Endothelial cell of umbilical vein (primary cell): ENCODE data around the gene ATP1B2. TPM values are rescaled to one million over a fixed set of nuclear protein-coding genes. Genes with fewer than 3 reads are reported as not detected.

Experiments used
- BruUV-seq: library from RNA; stranded (reverse); fragments of 400-500 nt; replicated peaks from 2 replicates; lab custom pipeline; 2021; lab: Mats Ljungman, UMichigan
- CTCF ChIA-PET: fragments of 300-600, 350-600 bp; sonication (Branson Sonifier 250); formaldehyde crosslinking; loops from one replicate; lab custom pipeline; 2021; ENCODE audit warnings: antibody characterized with exemption, inconsistent platforms; lab: Charles Lee
- POLR2A ChIA-PET: fragments of 300-600, 350-600 bp; sonication (Branson Sonifier 250); formaldehyde crosslinking; loops from one replicate; lab custom pipeline; 2021; ENCODE audit warnings: antibody characterized with exemption, inconsistent platforms; lab: Charles Lee
- DNase-seq: peaks from one replicate; pipeline ENCODE4 v3.0.0-alpha.2; 2011; ENCODE audit warnings: low read depth, low spot score
- FAIRE-seq: peaks from 2 replicates; lab custom pipeline; 2011; peaks lifted over from hg19 to GRCh38; lab: Jason Lieb, UNC
- H2AFZ ChIP-seq: 2 replicates; pipeline ENCODE4 v1.6.0; 2012; ENCODE audit warnings: low read depth, low read length, control low read depth, inconsistent platforms
- H3K27ac ChIP-seq: 2 replicates; pipeline ENCODE4 v1.5.1; 2011; ENCODE audit warnings: low read depth, mild to moderate bottlenecking, control low read depth, low read length, moderate library complexity; ENCODE audit not compliant: insufficient read depth
- H3K27me3 ChIP-seq, 2 experiments: 2 replicates each; pipeline versions ENCODE4 v1.6.0 to v1.6.1; 2011; ENCODE audit warnings: low read length in 2 of 2, mixed read lengths in 1 of 2; ENCODE audit not compliant: control insufficient read depth in 2 of 2, insufficient read depth in 2 of 2
- H3K36me3 ChIP-seq, 2 experiments: 2 replicates in 1 of 2; 3 replicates in 1 of 2; pipeline ENCODE4 v1.5.1; 2011; ENCODE audit warnings: low read length in 2 of 2, mild to moderate bottlenecking in 1 of 2, moderate library complexity in 1 of 2; ENCODE audit not compliant: control insufficient read depth in 2 of 2, insufficient read depth in 2 of 2; ENCODE audit errors: extremely low read depth in 1 of 2
- H3K4me1 ChIP-seq: 3 replicates; pipeline ENCODE4 v1.5.1; 2011; ENCODE audit warnings: mild to moderate bottlenecking, low read length; ENCODE audit not compliant: control insufficient read depth, insufficient read depth; ENCODE audit errors: extremely low read depth
- H3K4me2 ChIP-seq: 2 replicates; pipeline ENCODE4 v1.6.1; 2011; ENCODE audit warnings: low read length, control low read depth, mixed read lengths; ENCODE audit not compliant: insufficient read depth
- H3K4me3 ChIP-seq, 3 experiments: fragments of 200-600 bp in 1 of 3; sonication (generic), shearing (Covaris generic) in 1 of 3; replicated peaks in 1 of 3; 2 replicates each; pipeline ENCODE4 v1.5.1; 2011 to 2016; ENCODE audit warnings: control low read depth in 3 of 3, low read length in 3 of 3, mild to moderate bottlenecking in 2 of 3, inconsistent platforms in 1 of 3, low read depth in 1 of 3, moderate library complexity in 1 of 3; ENCODE audit not compliant: insufficient read depth in 1 of 3
- H3K79me2 ChIP-seq: 2 replicates; pipeline ENCODE4 v1.6.0; 2012; ENCODE audit warnings: low read length, inconsistent platforms; ENCODE audit not compliant: control insufficient read depth, insufficient read depth
- H3K9ac ChIP-seq: replicated peaks from 2 replicates; pipeline ENCODE3; 2011; ENCODE audit warnings: low read length, control low read depth; ENCODE audit not compliant: insufficient read depth; ENCODE audit errors: extremely low read depth
- H3K9me1 ChIP-seq: replicated peaks from 3 replicates; pipeline ENCODE4 v1.6.0; 2011; ENCODE audit warnings: mild to moderate bottlenecking, low read length; ENCODE audit not compliant: control insufficient read depth, insufficient read depth; ENCODE audit errors: extremely low read depth
- H3K9me3 ChIP-seq: replicated peaks from 2 replicates; pipeline ENCODE4 v1.5.1; 2012; ENCODE audit warnings: low read length, inconsistent platforms; ENCODE audit not compliant: control insufficient read depth, insufficient read depth
- H4K20me1 ChIP-seq: replicated peaks from 2 replicates; pipeline ENCODE3; 2011; ENCODE audit warnings: mild to moderate bottlenecking, low read length; ENCODE audit not compliant: control insufficient read depth, insufficient read depth; ENCODE audit errors: extremely low read depth
- CTCF ChIP-seq, 2 donors: IDR thresholded peaks; 1 replicate in 1 of 2; 2 replicates in 1 of 2; pipeline ENCODE4 v1.5.1; 2011; ENCODE audit warnings: low read length in 2 of 2, mild to moderate bottlenecking in 2 of 2, moderate library complexity in 2 of 2, control low read depth in 1 of 2, inconsistent platforms in 1 of 2, low read depth in 1 of 2; ENCODE audit not compliant: insufficient read depth in 1 of 2; ENCODE audit errors: extremely low read depth in 1 of 2
- EZH2 ChIP-seq: IDR thresholded peaks from 2 replicates; pipeline ENCODE4 v1.6.1; 2012; ENCODE audit warnings: borderline replicate concordance, low read depth, mild to moderate bottlenecking, moderate library complexity, low read length, inconsistent platforms; ENCODE audit not compliant: severe bottlenecking
- FOS ChIP-seq: IDR thresholded peaks from 2 replicates; pipeline ENCODE4 v1.6.1; 2011; ENCODE audit warnings: mild to moderate bottlenecking, low read length, moderate library complexity, borderline replicate concordance; ENCODE audit not compliant: insufficient read depth
- GATA2 ChIP-seq: IDR thresholded peaks from 2 replicates; pipeline ENCODE4 v1.7.0; 2011; ENCODE audit warnings: low read depth, mild to moderate bottlenecking, moderate library complexity, mixed read lengths, low read length; ENCODE audit not compliant: insufficient read length, insufficient read depth
- JUN ChIP-seq: IDR thresholded peaks from 2 replicates; pipeline ENCODE4 v1.6.1; 2011; ENCODE audit warnings: borderline replicate concordance, low read depth; ENCODE audit not compliant: insufficient read length, insufficient read depth
- MAX ChIP-seq: IDR thresholded peaks from 2 replicates; pipeline ENCODE4 v1.6.1; 2011; ENCODE audit not compliant: insufficient read depth, insufficient read length
- MYC ChIP-seq: IDR thresholded peaks from one replicate; pipeline ENCODE4 v1.6.1; 2011; ENCODE audit warnings: mild to moderate bottlenecking, low read depth, low read length
- POLR2A ChIP-seq: IDR thresholded peaks from 2 replicates; pipeline ENCODE4 v1.6.1; 2012; ENCODE audit warnings: low read depth, mild to moderate bottlenecking, control low read depth, low read length
- POLR2AphosphoS5 ChIP-seq: IDR thresholded peaks from 2 replicates; pipeline ENCODE4 v1.6.1; 2012; ENCODE audit warnings: low read depth, mild to moderate bottlenecking, control low read depth, low read length, moderate library complexity; ENCODE audit not compliant: insufficient read depth
- dilution Hi-C: fragments of 300-500 bp; cut with MboI; formaldehyde crosslinking; loops from one replicate; pipeline ENCODE4 v1.15.0; 2019; ENCODE audit warnings: low sequenced_read_pairs; ENCODE audit not compliant: extremely low pct_ligation_motif_present
- intact Hi-C: fragments of 100-400 bp; cut with micrococcal nuclease; formaldehyde crosslinking; loops from one replicate; pipeline ENCODE4 v1.10.0; 2022
- polyA plus RNA-seq, 4 experiments: library from polyadenylated mRNA; depleted of rRNA in 3 of 4; stranded (reverse) in 3 of 4; unstranded in 1 of 4; fragments of >200 nt; gene quantifications; 2 replicates each; pipeline versions ENCODE4 v1.2.1 to v1.2.3, GENCODE V29; 2011 to 2012; ENCODE audit warnings: missing spikeins in 1 of 4
- total RNA-seq: library from RNA; stranded (reverse); gene quantifications from 2 replicates; pipeline ENCODE4 v1.2.3, GENCODE V29; 2021

The ATP1B2 gene
- total and polyA plus RNA-seq, 2 donors (not counting 3 experiments of a cell fraction or from before 2014, with no cell fraction given): 0.06 TPM; not detected in 1

GRCh38 chr17:7631398-7632380 is 19.0 kb upstream of the ATP1B2 start:
- Histone ChIP-seq H3K9me1 (no peaks in the 10 kb centered on the region), H4K20me1 (no peaks in the 10 kb centered on the region), H3K27me3 (no peaks in the 10 kb centered on the region), H3K9ac (no peak overlapping the region), H3K36me3 (no peaks in the 10 kb centered on the region), H3K79me2 (no peaks in the 10 kb centered on the region), H2AFZ (no peak overlapping the region), H3K4me1 (no peaks in the 10 kb centered on the region), H3K4me3 (no peak overlapping the region), H3K4me2 (no peak overlapping the region), H3K27ac (no peak overlapping the region), H3K9me3 (no peaks in the 10 kb centered on the region)
- ChIA-PET CTCF (interaction anchor here (0.6 to 6.6 kb wide), 9 partner anchors 11 to 410 kb away, joined by 3 to 97 read pairs (median 4); partner anchors contain the start of genes ATP1B2, DNAH2, TP53 and WRAP53), POLR2A (no interaction called here)
- intact Hi-C loops: no loop called here
- FAIRE-seq: no peak
- BruUV-seq: no TSS peak
- no peak for TF ChIP-seq MYC
- TF ChIP-seq JUN: no peak
- TF ChIP-seq EZH2: no peak
- no peak for TF ChIP-seq MAX
- TF ChIP-seq CTCF (IDR thresholded peaks at IDR 0.05; ENCODE audit: extremely low read depth in 1 of 2, insufficient read depth in 1 of 2, low read depth in 1 of 2, low read length in 2 of 2): no peak
- no peak for TF ChIP-seq POLR2AphosphoS5
- no peak for TF ChIP-seq GATA2
- no peak for TF ChIP-seq FOS
- no peak for TF ChIP-seq POLR2A
- dilution Hi-C loops: no loop called here
- DNase-seq: no peak
